GM12891 (cell line): ENCODE data around the gene TMEM266.

Experiments
- POLR2A ChIP-seq: IDR thresholded peaks from 2 replicates; pipeline ENCODE4 v1.6.1; 2011; ENCODE audit warnings: low read depth, low read length, control low read depth
- POLR2AphosphoS5 ChIP-seq: IDR thresholded peaks from 2 replicates; pipeline ENCODE4 v1.6.1; 2011; ENCODE audit warnings: low read depth, low read length, control low read depth
- POU2F2 ChIP-seq: IDR thresholded peaks from 2 replicates; pipeline ENCODE4 v1.6.1; 2011; ENCODE audit warnings: low read depth, mild to moderate bottlenecking, control low read depth, low read length, moderate library complexity
- SPI1 ChIP-seq: IDR thresholded peaks from 2 replicates; pipeline ENCODE4 v1.6.1; 2011; ENCODE audit warnings: low read depth, low read length, control low read depth
- TAF1 ChIP-seq: IDR thresholded peaks from 2 replicates; pipeline ENCODE4 v1.6.1; 2011; ENCODE audit warnings: low read depth, low read length, control low read depth

GRCh38 chr15:76109046-76109445, 49.3 kb downstream of the TMEM266 start:
- TF ChIP-seq SPI1, result no peak
- TF ChIP-seq TAF1, result no peak
- TF ChIP-seq POLR2A, result no peak
- no peak for TF ChIP-seq POLR2AphosphoS5
- TF ChIP-seq POU2F2, result no peak
